HG03354 (cell line): ENCODE data around the gene ELP4.

Experiments
- ATAC-seq: cut with Tn5 transposase; IDR thresholded peaks from one replicate; pipeline ENCODE4 v1.9.1; 2021; ENCODE audit warnings: mild to moderate bottlenecking; ENCODE audit not compliant: unreplicated experiment, poor library complexity, severe bottlenecking

The ELP4 gene

GRCh38 chr11:31817621-31818424, 308.3 kb downstream of the ELP4 start:
- no peak for ATAC-seq

GRCh38 chr11:31818425-31818755, 308.8 kb downstream of the ELP4 start:
- ATAC-seq, result no peak

- no peak for ATAC-seq
These were observed 309.3 kb downstream of the ELP4 start for GRCh38 chr11:31818874-31819331.

- ATAC-seq, result no peak
These were observed 310.3 kb downstream of the ELP4 start for GRCh38 chr11:31819621-31820437.

GRCh38 chr11:31820438-31820818, 310.9 kb downstream of the ELP4 start:
- no peak for ATAC-seq

GRCh38 chr11:31821235-31821764, 311.7 kb downstream of the ELP4 start:
- ATAC-seq, result no peak

- no peak for ATAC-seq
These were observed 312.2 kb downstream of the ELP4 start for GRCh38 chr11:31821766-31822165.

GRCh38 chr11:31822175-31822926, 312.8 kb downstream of the ELP4 start:
- no peak for ATAC-seq

- no peak for ATAC-seq
These were observed 313.5 kb downstream of the ELP4 start for GRCh38 chr11:31822927-31823643.

- no peak for ATAC-seq
These were observed 314.2 kb downstream of the ELP4 start for GRCh38 chr11:31823644-31824331.

GRCh38 chr11:31824332-31824878, 314.8 kb downstream of the ELP4 start:
- ATAC-seq, result no peak

- ATAC-seq, result no peak
These were observed 315.6 kb downstream of the ELP4 start for GRCh38 chr11:31824879-31825837.

- no peak for ATAC-seq
These were observed 316.4 kb downstream of the ELP4 start for GRCh38 chr11:31825838-31826484.

- ATAC-seq, result no peak
These were observed 317.2 kb downstream of the ELP4 start for GRCh38 chr11:31826536-31827438.

- no peak for ATAC-seq
These were observed 318.1 kb downstream of the ELP4 start for GRCh38 chr11:31827455-31828206.
